Measurements from ENCODE around the gene GDPD1. TPM values are rescaled to one million over a fixed set of nuclear protein-coding genes. Genes with fewer than 3 reads are reported as not detected.
"Not testable (repeated sequence)": the region's sequence is repeated elsewhere in the genome, so short reads cannot be mapped to it uniquely, and the experiment has no call there.

GDPD1 gene
- polyA plus RNA-seq, 3 donors, result 0.50 to 1.6 (median 1.6) TPM

GRCh38 chr17:59178266-59178985 lies 41.9 kb upstream of the GDPD1 start:
- no peaks in the 10 kb centered on the region for H4K20me1 ChIP-seq (ENCODE audit: insufficient read depth, low read length)
- H3K36me3 ChIP-seq (replicated peaks in 1 of 2; ENCODE audit: control insufficient read depth in 1 of 2, insufficient read depth in 2 of 2, low read length in 2 of 2), result peaks cover 16 to 38% of the 10 kb centered on the region in 2 donors
- no peak overlapping the region for H3K9ac ChIP-seq (ENCODE audit: insufficient read depth, low read length, poor library complexity, severe bottlenecking)
- no peaks in the 10 kb centered on the region for H3K9me3 ChIP-seq (replicated peaks in 1 of 2; ENCODE audit: control insufficient read depth in 1 of 2, insufficient read depth in 1 of 2, low read length in 2 of 2)
- Mint-ChIP-seq H3K4me1 (no peaks in the 10 kb centered on the region), H3K27ac (peak overlapping the region in 3 of 7 donors; percentile 3 to 62 (median 42)), H3K9me3 (peaks cover 0 to 2% (median 0%) of the 10 kb centered on the region in 7 donors), H3K27me3 (ENCODE audit: low read depth in 3 of 3) (no peaks in the 10 kb centered on the region), H3K4me3 (no peak overlapping the region), H3K36me3 (peaks cover 57 to 85% of the 10 kb centered on the region in 2 donors)
- DNase-seq, result no peak
- intact Hi-C loops (cut with micrococcal nuclease), result no loop called here
- H3K4me2 ChIP-seq (replicated peaks; ENCODE audit: extremely low read depth, low read length, poor library complexity, severe bottlenecking), result no peak overlapping the region
- H3K4me3 ChIP-seq (replicated peaks in 1 of 3; ENCODE audit: low read depth in 2 of 3, low read length in 3 of 3), result no peak overlapping the region
- H3K4me1 ChIP-seq (ENCODE audit: control insufficient read depth in 1 of 2, insufficient read depth in 2 of 2, low read length in 2 of 2), result no peaks in the 10 kb centered on the region
- H3K27me3 ChIP-seq (ENCODE audit: control insufficient read depth in 2 of 2, insufficient read depth in 2 of 2, low read length in 2 of 2), result no peaks in the 10 kb centered on the region
- 91% methylated on average over 4 of the region's 7 CpGs for WGBS (ENCODE audit: insufficient coverage)
- H3K27ac ChIP-seq (ENCODE audit: low read depth in 1 of 2, low read length in 2 of 2), result no peak overlapping the region
- no peak for TF ChIP-seq CTCF (IDR thresholded peaks at IDR 0.05)
- H3K79me2 ChIP-seq (ENCODE audit: insufficient read depth, low read length), result peaks cover 43% of the 10 kb centered on the region
- no peak overlapping the region for H2AFZ ChIP-seq (ENCODE audit: insufficient read depth, low read depth, low read length, poor library complexity, severe bottlenecking)

- H3K4me3 Mint-ChIP-seq; H3K9me3 ChIP-seq (replicated peaks in 1 of 2; ENCODE audit: control insufficient read depth in 1 of 2, insufficient read depth in 1 of 2, low read length in 2 of 2); H3K27me3 ChIP-seq (ENCODE audit: control insufficient read depth in 2 of 2, insufficient read depth in 2 of 2, low read length in 2 of 2); H3K4me1 ChIP-seq (ENCODE audit: control insufficient read depth in 1 of 2, insufficient read depth in 2 of 2, low read length in 2 of 2); intact Hi-C loops (cut with micrococcal nuclease); H3K9ac ChIP-seq (ENCODE audit: insufficient read depth, low read length, poor library complexity, severe bottlenecking); DNase-seq; H3K4me2 ChIP-seq (replicated peaks; ENCODE audit: extremely low read depth, low read length, poor library complexity, severe bottlenecking); H3K27me3 Mint-ChIP-seq (ENCODE audit: low read depth in 3 of 3); H3K4me1 Mint-ChIP-seq; H3K4me3 ChIP-seq (replicated peaks in 1 of 3; ENCODE audit: low read depth in 2 of 3, low read length in 3 of 3); H2AFZ ChIP-seq (ENCODE audit: insufficient read depth, low read depth, low read length, poor library complexity, severe bottlenecking); H4K20me1 ChIP-seq (ENCODE audit: insufficient read depth, low read length); H3K9me3 Mint-ChIP-seq; H3K27ac ChIP-seq (ENCODE audit: low read depth in 1 of 2, low read length in 2 of 2): not testable (repeated sequence)
- peak overlapping the region in 2 of 7 donors; percentile 40 to 68 for H3K27ac Mint-ChIP-seq
- Histone ChIP-seq H3K36me3 (replicated peaks in 1 of 2; ENCODE audit: control insufficient read depth in 1 of 2, insufficient read depth in 2 of 2, low read length in 2 of 2) (peaks cover 7 to 31% of the 10 kb centered on the region in 2 donors), H3K79me2 (ENCODE audit: insufficient read depth, low read length) (peaks cover 40% of the 10 kb centered on the region)
- WGBS (ENCODE audit: insufficient coverage), result 96% methylated on average over 11 of the region's 11 CpGs
- H3K36me3 Mint-ChIP-seq, result peaks cover 48 to 78% of the 10 kb centered on the region in 2 donors
These were observed 40.7 kb upstream of the GDPD1 start for GRCh38 chr17:59179601-59180000.

Data from CD14-positive monocyte (primary cell).